H9 (cell line): ENCODE data around the gene DRD4. TPM values are rescaled to one million over a fixed set of nuclear protein-coding genes. Genes with fewer than 3 reads are reported as not detected.

Experiments used
- DNase-seq: peaks from one replicate; pipeline ENCODE4 v3.0.0-alpha.2; 2017
- H2AFZ ChIP-seq: one replicate; pipeline ENCODE4 v1.6.1; 2013; ENCODE audit warnings: mild to moderate bottlenecking, low read length, control low read depth, moderate library complexity
- H2AK5ac ChIP-seq: 2 replicates; pipeline ENCODE4 v1.6.1; 2013; ENCODE audit warnings: low read length, control low read depth, mixed read lengths; ENCODE audit not compliant: insufficient read length
- H2BK120ac ChIP-seq: one replicate; pipeline ENCODE4 v1.6.1; 2013; ENCODE audit warnings: low read depth, mild to moderate bottlenecking, low read length, control low read depth, inconsistent platforms; ENCODE audit not compliant: poor library complexity, severe bottlenecking
- H2BK12ac ChIP-seq: 2 replicates; pipeline ENCODE4 v1.6.1; 2013; ENCODE audit warnings: low read length, control low read depth, mixed read lengths, low read depth; ENCODE audit not compliant: insufficient read length
- H2BK15ac ChIP-seq: 2 replicates; pipeline ENCODE4 v1.6.1; 2013; ENCODE audit warnings: low read depth, low read length, control low read depth
- H2BK20ac ChIP-seq: one replicate; pipeline ENCODE4 v1.6.1; 2013; ENCODE audit warnings: low read depth, mild to moderate bottlenecking, low read length, control low read depth, inconsistent platforms; ENCODE audit not compliant: poor library complexity, severe bottlenecking
- H2BK5ac ChIP-seq: 2 replicates; pipeline ENCODE4 v1.6.1; 2013; ENCODE audit warnings: low read length, control low read depth, mixed read lengths; ENCODE audit not compliant: insufficient read length
- H3K14ac ChIP-seq: 2 replicates; pipeline ENCODE4 v1.6.1; 2013; ENCODE audit warnings: low read length, control low read depth; ENCODE audit not compliant: insufficient read depth
- H3K18ac ChIP-seq: 2 replicates; pipeline ENCODE4 v1.6.1; 2013; ENCODE audit warnings: low read depth, mild to moderate bottlenecking, mixed read lengths, low read length, control low read depth; ENCODE audit not compliant: insufficient read length
- H3K23ac ChIP-seq: 2 replicates; pipeline ENCODE4 v1.6.1; 2013; ENCODE audit warnings: low read length, control low read depth, mixed read lengths, low read depth; ENCODE audit not compliant: insufficient read length
- H3K23me2 ChIP-seq: 2 replicates; pipeline ENCODE4 v1.6.1; 2013; ENCODE audit warnings: low read depth, mild to moderate bottlenecking, mixed read lengths, low read length, control low read depth; ENCODE audit not compliant: insufficient read length, poor library complexity, severe bottlenecking
- H3K27ac ChIP-seq: 2 replicates; pipeline ENCODE4 v1.5.1; 2013; ENCODE audit warnings: low read length, control low read depth, mixed read lengths, low read depth; ENCODE audit not compliant: insufficient read length
- H3K27me3 ChIP-seq: 2 replicates; pipeline ENCODE4 v1.6.1; 2013; ENCODE audit warnings: low read length, control low read depth, inconsistent platforms; ENCODE audit not compliant: insufficient read depth
- H3K4ac ChIP-seq: 2 replicates; pipeline ENCODE4 v1.6.1; 2013; ENCODE audit warnings: low read depth, mild to moderate bottlenecking, control low read depth, inconsistent platforms, low read length, moderate library complexity
- H3K4me1 ChIP-seq: 2 replicates; pipeline ENCODE4 v1.6.1; 2013; ENCODE audit warnings: low read length, control low read depth, inconsistent platforms; ENCODE audit not compliant: insufficient read depth
- H3K4me2 ChIP-seq: 2 replicates; pipeline ENCODE4 v1.6.1; 2013; ENCODE audit warnings: low read length, control low read depth, mixed read lengths; ENCODE audit not compliant: insufficient read length, insufficient read depth
- H3K56ac ChIP-seq: 2 replicates; pipeline ENCODE4 v1.6.1; 2013; ENCODE audit warnings: low read depth, mild to moderate bottlenecking, mixed read lengths, low read length, control low read depth; ENCODE audit not compliant: insufficient read length
- H3K79me1 ChIP-seq: 2 replicates; pipeline ENCODE4 v1.6.1; 2013; ENCODE audit warnings: low read depth, mild to moderate bottlenecking, moderate library complexity, low read length, control low read depth, inconsistent platforms; ENCODE audit not compliant: insufficient read depth, poor library complexity, severe bottlenecking
- H3K79me2 ChIP-seq: 2 replicates; pipeline ENCODE4 v1.6.1; 2013; ENCODE audit warnings: low read length, control low read depth, inconsistent platforms; ENCODE audit not compliant: insufficient read depth
- H3K9ac ChIP-seq: 2 replicates; pipeline ENCODE4 v1.6.1; 2013; ENCODE audit warnings: low read length, control low read depth, mixed read lengths; ENCODE audit not compliant: insufficient read length; ENCODE audit errors: extremely low read depth
- H3K9me3 ChIP-seq: one replicate; pipeline ENCODE4 v1.6.1; 2013; ENCODE audit warnings: low read depth, low read length, inconsistent platforms; ENCODE audit not compliant: control insufficient read depth
- H3T11ph ChIP-seq: one replicate; pipeline ENCODE4 v1.6.1; 2013; ENCODE audit warnings: mild to moderate bottlenecking, low read length, control low read depth, inconsistent platforms
- H4K20me1 ChIP-seq: one replicate; pipeline ENCODE4 v1.6.1; 2013; ENCODE audit not compliant: control insufficient read depth, insufficient read length, insufficient read depth
- H4K5ac ChIP-seq: 2 replicates; pipeline ENCODE4 v1.6.1; 2013; ENCODE audit warnings: low read depth, mild to moderate bottlenecking, mixed read lengths, low read length, control low read depth; ENCODE audit not compliant: insufficient read length
- H4K8ac ChIP-seq: replicated peaks from 2 replicates; pipeline ENCODE4 v1.6.1; 2013; ENCODE audit warnings: low read length, control low read depth, mixed read lengths, low read depth; ENCODE audit not compliant: insufficient read length
- H4K91ac ChIP-seq: 2 replicates; pipeline ENCODE4 v1.6.1; 2013; ENCODE audit warnings: low read depth, mild to moderate bottlenecking, moderate library complexity, mixed read lengths, low read length, control low read depth; ENCODE audit not compliant: insufficient read length
- H3K27ac Mint-ChIP-seq, 3 experiments: 2 replicates in 2 of 3; 3 replicates in 1 of 3; pipeline ENCODE4 v1.8.0; 2020 to 2021; ENCODE audit warnings: mixed read lengths in 3 of 3, mild to moderate bottlenecking in 1 of 3, moderate library complexity in 1 of 3
- H3K27me3 Mint-ChIP-seq: 2 replicates; pipeline ENCODE4 v1.8.0; 2021; ENCODE audit warnings: low read depth, mild to moderate bottlenecking, moderate library complexity, mixed read lengths
- H3K36me3 Mint-ChIP-seq, 3 experiments: 2 replicates in 2 of 3; 3 replicates in 1 of 3; pipeline ENCODE4 v1.8.0; 2020 to 2021; ENCODE audit warnings: low read depth in 3 of 3, mixed read lengths in 3 of 3; ENCODE audit not compliant: insufficient read depth in 1 of 3
- H3K4me1 Mint-ChIP-seq, 2 experiments: 2 replicates each; pipeline ENCODE4 v1.8.0; 2020; ENCODE audit warnings: mixed read lengths in 2 of 2
- H3K4me3 Mint-ChIP-seq, 2 experiments: 2 replicates in 1 of 2; 3 replicates in 1 of 2; pipeline ENCODE4 v1.8.0; 2020 to 2021; ENCODE audit warnings: mild to moderate bottlenecking in 2 of 2, mixed read lengths in 2 of 2, moderate library complexity in 1 of 2
- H3K9me3 Mint-ChIP-seq, 2 experiments: 2 replicates in 1 of 2; 3 replicates in 1 of 2; pipeline ENCODE4 v1.8.0; 2020; ENCODE audit warnings: mild to moderate bottlenecking in 2 of 2, mixed read lengths in 2 of 2, moderate library complexity in 1 of 2
- CTCF ChIP-seq: fragments of 200-600 bp; sonication (generic); conservative IDR thresholded peaks from 3 replicates; pipeline ENCODE4 v1.8.0; 2021; ENCODE audit warnings: antibody characterized with exemption, mild to moderate bottlenecking
- WGBS: extraction: QIAGEN DNeasy Blood & Tissue Kit; methylation state at CpG from one replicate; pipeline ENCODE4 v1.1.7; 2013; ENCODE audit warnings: missing lambda C conversion rate, low lambda C conversion rate, mixed read lengths; ENCODE audit not compliant: insufficient read length; ENCODE audit errors: extremely low coverage; 5-methylcytosine and 5-hydroxymethylcytosine counted together
- total RNA-seq: library from RNA; stranded (reverse); gene quantifications from 2 replicates; pipeline ENCODE4 v1.2.1, GENCODE V29; 2021

Gene DRD4
- total RNA-seq, 1 experiment from 2014 or later = 6.8 TPM

- peaks cover 6% of the 10 kb centered on the region; the same call in 1 of the 2 replicates for H3K27me3 ChIP-seq
- no peak overlapping the region for H3K23ac ChIP-seq
- H3K18ac ChIP-seq = no peak overlapping the region
- H2BK12ac ChIP-seq = no peak overlapping the region
- no peaks in the 10 kb centered on the region for H3K9me3 ChIP-seq
- Mint-ChIP-seq H3K27ac (no peak overlapping the region), H3K4me1 (peaks cover 6 to 18% of the 10 kb centered on the region in 2 experiments), H3K4me3 (no peak overlapping the region), H3K36me3 (peaks cover 0 to 3% (median 0%) of the 10 kb centered on the region in 3 experiments; a peak in 3 of 7 replicates), H3K27me3 (peaks cover 27% of the 10 kb centered on the region), H3K9me3 (no peaks in the 10 kb centered on the region; a peak in 1 of 5 replicates)
- H2AFZ ChIP-seq = no peak overlapping the region
- H4K5ac ChIP-seq = no peak overlapping the region
- H3K4ac ChIP-seq = no peak overlapping the region
- H2BK120ac ChIP-seq = no peak overlapping the region
- H3K79me2 ChIP-seq = no peaks in the 10 kb centered on the region
- H3K27ac ChIP-seq = no peak overlapping the region
- no peak overlapping the region for H3K9ac ChIP-seq
- H3K4me1 ChIP-seq = no peaks in the 10 kb centered on the region
- H3K4me2 ChIP-seq = no peak overlapping the region
- no peak overlapping the region for H2BK15ac ChIP-seq
- WGBS = no CpG with 5 or more reads among the region's 25 CpGs
- no peak for TF ChIP-seq CTCF
- H3K23me2 ChIP-seq = no peaks in the 10 kb centered on the region
- H3T11ph ChIP-seq = no peak overlapping the region
- no peak overlapping the region for H3K56ac ChIP-seq
- H3K79me1 ChIP-seq = no peaks in the 10 kb centered on the region
- no peak overlapping the region for H4K91ac ChIP-seq
- H2BK20ac ChIP-seq = no peak overlapping the region
- H2AK5ac ChIP-seq = no peak overlapping the region
- no peaks in the 10 kb centered on the region for H4K20me1 ChIP-seq
- no peak for DNase-seq
- no peak overlapping the region; the same call in 1 of the 2 replicates for H3K14ac ChIP-seq
- H2BK5ac ChIP-seq = no peak overlapping the region
- no peak overlapping the region for H4K8ac ChIP-seq
Measured at GRCh38 chr11:623999-624704, 12.9 kb upstream of the DRD4 start.
